ENCODE results near the gene BCL2.

DNA sequence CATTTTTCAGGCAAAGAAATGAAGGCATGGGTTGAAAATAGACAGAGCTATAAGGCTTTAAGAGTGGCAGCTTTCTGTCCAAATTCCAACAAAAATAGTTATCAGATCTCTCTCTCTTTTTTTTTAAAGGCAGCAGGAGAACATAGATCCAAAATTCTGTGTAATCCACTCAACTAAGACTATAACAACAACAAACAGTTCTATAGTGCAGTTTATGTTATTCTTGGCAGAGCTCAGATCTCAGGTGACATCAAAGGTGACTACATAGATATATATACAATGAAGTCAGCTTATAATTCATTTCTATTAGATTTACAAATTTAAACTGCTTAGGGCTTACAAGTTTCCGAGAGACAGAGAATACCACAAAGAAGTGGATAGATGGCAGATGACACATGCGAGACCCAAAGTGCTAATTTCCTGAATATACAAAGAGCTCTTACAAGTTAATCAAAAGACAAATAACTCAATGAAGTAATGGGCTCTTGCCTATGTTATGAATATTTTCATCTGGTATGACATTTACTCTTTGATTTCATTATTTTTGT, 223.2 kb downstream of the BCL2 start:
- TF ChIP-seq, protein P1, sequence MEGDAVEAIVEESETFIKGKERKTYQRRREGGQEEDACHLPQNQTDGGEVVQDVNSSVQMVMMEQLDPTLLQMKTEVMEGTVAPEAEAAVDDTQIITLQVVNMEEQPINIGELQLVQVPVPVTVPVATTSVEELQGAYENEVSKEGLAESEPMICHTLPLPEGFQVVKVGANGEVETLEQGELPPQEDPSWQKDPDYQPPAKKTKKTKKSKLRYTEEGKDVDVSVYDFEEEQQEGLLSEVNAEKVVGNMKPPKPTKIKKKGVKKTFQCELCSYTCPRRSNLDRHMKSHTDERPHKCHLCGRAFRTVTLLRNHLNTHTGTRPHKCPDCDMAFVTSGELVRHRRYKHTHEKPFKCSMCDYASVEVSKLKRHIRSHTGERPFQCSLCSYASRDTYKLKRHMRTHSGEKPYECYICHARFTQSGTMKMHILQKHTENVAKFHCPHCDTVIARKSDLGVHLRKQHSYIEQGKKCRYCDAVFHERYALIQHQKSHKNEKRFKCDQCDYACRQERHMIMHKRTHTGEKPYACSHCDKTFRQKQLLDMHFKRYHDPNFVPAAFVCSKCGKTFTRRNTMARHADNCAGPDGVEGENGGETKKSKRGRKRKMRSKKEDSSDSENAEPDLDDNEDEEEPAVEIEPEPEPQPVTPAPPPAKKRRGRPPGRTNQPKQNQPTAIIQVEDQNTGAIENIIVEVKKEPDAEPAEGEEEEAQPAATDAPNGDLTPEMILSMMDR (IDR thresholded peaks at IDR 0.05; ENCODE audit: borderline replicate concordance, extremely low read depth, low read length, poor library complexity, severe bottlenecking) = no peak
- no peak for TF ChIP-seq EZH2 (IDR thresholded peaks at IDR 0.05; ENCODE audit: borderline replicate concordance, low read depth, low read length, severe bottlenecking)
